HepG2 (cell line): Measurements from ENCODE around the gene KDM7A. TPM values are rescaled to one million over a fixed set of nuclear protein-coding genes. Genes with fewer than 3 reads are reported as not detected.

Experiments
- ATAC-seq: fragments of 200-7000 bp; cut with Tn5 transposase; 3 replicates; pipeline ENCODE4 v1.9.1; 2020; ENCODE audit warnings: mild to moderate bottlenecking, moderate library complexity
- BruUV-seq: library from RNA; stranded (reverse); fragments of 400-500 nt; replicated peaks from 2 replicates; lab custom pipeline; 2021; lab: Mats Ljungman, UMichigan
- CTCF ChIA-PET: fragments of 300-600 bp; formaldehyde crosslinking; extraction: SDS; loops from one replicate; lab custom pipeline; 2021; ENCODE audit warnings: low total read pairs, inconsistent platforms, low intra/inter-chr PET ratio; lab: Yijun Ruan, JAX
- POLR2A ChIA-PET: fragments of 350-600 bp; sonication (Branson Sonifier 250); formaldehyde crosslinking; loops from one replicate; lab custom pipeline; 2020; ENCODE audit warnings: antibody characterized with exemption, inconsistent platforms; lab: Yijun Ruan, JAX
- DNase-seq: peaks from one replicate; pipeline ENCODE4 v3.0.0-alpha.2; 2015; ENCODE audit warnings: low spot score
- FAIRE-seq: peaks from 3 replicates; lab custom pipeline; 2011; peaks lifted over from hg19 to GRCh38; lab: Jason Lieb, UNC
- H2AFZ ChIP-seq: one replicate; pipeline ENCODE4 v1.6.1; 2011; ENCODE audit warnings: low read length, inconsistent platforms
- H3K27ac ChIP-seq: fragments of 300-600 bp; 3 replicates; pipeline ENCODE4 v1.8.0; 2011; ENCODE audit warnings: mixed run types, mild to moderate bottlenecking, mixed read lengths, low read length, inconsistent platforms; ENCODE audit not compliant: insufficient read depth; ENCODE audit errors: extremely low read length
- H3K27me3 ChIP-seq, 2 experiments: fragments of 200-600 bp in 1 of 2; 2 replicates in 1 of 2; 3 replicates in 1 of 2; pipeline versions ENCODE4 v1.6.0 to v1.8.0; 2011; ENCODE audit warnings: low read length in 2 of 2, mild to moderate bottlenecking in 2 of 2, moderate library complexity in 2 of 2, inconsistent platforms in 1 of 2; ENCODE audit not compliant: insufficient read depth in 2 of 2, control insufficient read depth in 1 of 2
- H3K36me3 ChIP-seq, 2 experiments: fragments of 200-600 bp in 1 of 2; replicated peaks in 1 of 2; 2 replicates in 1 of 2; 3 replicates in 1 of 2; pipeline versions ENCODE4 v1.5.1 to v1.8.0; 2011; ENCODE audit warnings: low read length in 2 of 2, inconsistent platforms in 1 of 2; ENCODE audit not compliant: insufficient read depth in 2 of 2, control insufficient read depth in 1 of 2
- H3K4me1 ChIP-seq: 2 replicates; pipeline ENCODE4 v1.5.1; 2012; ENCODE audit warnings: low read length, inconsistent platforms; ENCODE audit not compliant: insufficient read depth
- H3K4me2 ChIP-seq: 2 replicates; pipeline ENCODE4 v1.6.0; 2011; ENCODE audit warnings: low read depth, low read length, inconsistent platforms
- H3K4me3 ChIP-seq, 3 experiments: fragments of 200-600 bp in 1 of 3; sonication (generic), shearing (Covaris generic) in 1 of 3; replicated peaks in 1 of 3; 2 replicates each; pipeline ENCODE4 v1.5.1; 2011 to 2016; ENCODE audit warnings: low read length in 3 of 3, inconsistent platforms in 2 of 3, low read depth in 2 of 3, mild to moderate bottlenecking in 2 of 3, control low read depth in 1 of 3, mixed read lengths in 1 of 3; ENCODE audit not compliant: insufficient read depth in 1 of 3
- H3K79me2 ChIP-seq: one replicate; pipeline ENCODE4 v1.6.1; 2011; ENCODE audit warnings: low read length, inconsistent platforms; ENCODE audit not compliant: insufficient read depth
- H3K9ac ChIP-seq: 2 replicates; pipeline ENCODE4 v1.6.0; 2011; ENCODE audit warnings: mild to moderate bottlenecking, low read depth, low read length, inconsistent platforms; ENCODE audit not compliant: insufficient read depth
- H3K9me3 ChIP-seq: 2 replicates; pipeline ENCODE4 v1.5.1; 2012; ENCODE audit warnings: mild to moderate bottlenecking, low read length
- H4K20me1 ChIP-seq: 2 replicates; pipeline ENCODE4 v1.6.0; 2011; ENCODE audit warnings: inconsistent platforms, mild to moderate bottlenecking, low read length, moderate library complexity; ENCODE audit not compliant: insufficient read depth
- ADNP ChIP-seq: sonication (generic); formaldehyde crosslinking; IDR thresholded peaks from 2 replicates; pipeline ENCODE4 v1.4.0; 2020; ENCODE audit warnings: missing genetic modification reagents
- JARID2 ChIP-seq: sonication (generic); formaldehyde crosslinking; IDR thresholded peaks from 2 replicates; pipeline ENCODE4 v1.8.1; 2023; ENCODE audit warnings: missing genetic modification reagents, inconsistent platforms; ENCODE audit not compliant: insufficient replicate concordance
- KDM2A ChIP-seq: sonication (generic); formaldehyde crosslinking; IDR thresholded peaks from 2 replicates; pipeline ENCODE4 v1.4.0; 2020; ENCODE audit warnings: low read depth, missing genetic modification reagents, borderline replicate concordance
- KLF16 ChIP-seq, 2 experiments: sonication (generic) in 1 of 2; formaldehyde crosslinking in 1 of 2; IDR thresholded peaks; 2 replicates each; pipeline versions ENCODE4 v1.6.1 to v1.8.0; 2016 to 2023; ENCODE audit warnings: missing genetic modification reagents in 2 of 2, missing compliant biosample characterization in 1 of 2
- NFYB ChIP-seq: sonication (generic); formaldehyde crosslinking; IDR thresholded peaks from 2 replicates; pipeline ENCODE4 v1.4.0; 2020; ENCODE audit warnings: missing genetic modification reagents
- RBM22 ChIP-seq: fragments of 200-400 bp; formaldehyde crosslinking; optimal IDR thresholded peaks from 2 replicates; pipeline ENCODE3; 2017; ENCODE audit warnings: mild to moderate bottlenecking, low read length, moderate library complexity
- SAFB2 ChIP-seq: sonication (generic); formaldehyde crosslinking; IDR thresholded peaks from 2 replicates; pipeline ENCODE4 v1.5.1; 2020; ENCODE audit warnings: missing genetic modification reagents, low read depth, mild to moderate bottlenecking, borderline replicate concordance
- SALL1 ChIP-seq: sonication (generic); formaldehyde crosslinking; IDR thresholded peaks from 2 replicates; pipeline ENCODE4 v1.8.0; 2022; ENCODE audit warnings: mild to moderate bottlenecking, missing genetic modification reagents
- SALL2 ChIP-seq: sonication (generic); formaldehyde crosslinking; IDR thresholded peaks from 2 replicates; pipeline ENCODE4 v1.8.1; 2023; ENCODE audit warnings: mild to moderate bottlenecking, missing genetic modification reagents, inconsistent platforms
- SMC3 ChIP-seq: IDR thresholded peaks from 2 replicates; pipeline ENCODE4 v1.6.1; 2011; ENCODE audit warnings: low read length, improper control_type of control experiment
- TARDBP ChIP-seq: sonication (generic); formaldehyde crosslinking; IDR thresholded peaks from 2 replicates; pipeline ENCODE4 v1.8.0; 2022; ENCODE audit warnings: mild to moderate bottlenecking, missing genetic modification reagents
- TCF12 ChIP-seq, 2 experiments: fragments of 450-650 bp in 1 of 2; sonication (generic) in 1 of 2; formaldehyde crosslinking in 1 of 2; IDR thresholded peaks; 2 replicates each; pipeline versions ENCODE4 v1.6.1 to v1.8.0; 2017 to 2022; ENCODE audit warnings: antibody characterized with exemption in 1 of 2, mild to moderate bottlenecking in 1 of 2, missing genetic modification reagents in 1 of 2, moderate library complexity in 1 of 2
- ZNF180 ChIP-seq: sonication (generic); formaldehyde crosslinking; IDR thresholded peaks from 2 replicates; pipeline ENCODE4 v1.4.0; 2020; ENCODE audit warnings: low read depth, missing genetic modification reagents, borderline replicate concordance
- ZNF256 ChIP-seq: sonication (generic); formaldehyde crosslinking; conservative IDR thresholded peaks from 2 replicates; pipeline ENCODE4 v1.4.0; 2020; ENCODE audit warnings: missing genetic modification reagents
- ZNF331 ChIP-seq: sonication (generic); formaldehyde crosslinking; IDR thresholded peaks from 2 replicates; pipeline ENCODE4 v1.4.0; 2020; ENCODE audit warnings: missing genetic modification reagents
- ZNF552 ChIP-seq: sonication (generic); formaldehyde crosslinking; IDR thresholded peaks from 2 replicates; pipeline ENCODE4 v1.9.0; 2022; ENCODE audit warnings: missing genetic modification reagents, mild to moderate bottlenecking, borderline replicate concordance
- ZNF792 ChIP-seq: IDR thresholded peaks from 2 replicates; pipeline ENCODE4 v1.6.1; 2016
- WGBS: methylation state at CpG from one replicate; pipeline ENCODE4 v1.1.6; 2017; ENCODE audit warnings: low lambda C conversion rate; 5-methylcytosine and 5-hydroxymethylcytosine counted together
- in situ Hi-C: cut with HindIII; loops from 2 replicates; pipeline ENCODE4 v1.10.0; 2017; ENCODE audit warnings: low pct_unique_long_range_greater_than_20kb; ENCODE audit not compliant: extremely low pct_ligation_motif_present
- intact Hi-C: fragments of 100-400 bp; cut with micrococcal nuclease; formaldehyde crosslinking; loops from one replicate; pipeline ENCODE4 v1.10.0; 2022; ENCODE audit not compliant: unreplicated experiment
- polyA plus RNA-seq, 8 experiments: library from polyadenylated mRNA; depleted of rRNA in 3 of 8; stranded (reverse) in 7 of 8; unstranded in 1 of 8; fragments of >200 nt; fragmentation: Illumina TruSeq in 4 of 8; extraction: Trizol in 4 of 8; gene quantifications; 2 replicates each; pipeline versions ENCODE4 v1.2.1 to v1.2.3, GENCODE V29; 2011 to 2016; ENCODE audit warnings: low read depth in 4 of 8, missing spikeins in 1 of 8, mixed read lengths in 1 of 8; ENCODE audit not compliant: insufficient read depth in 1 of 8
- total RNA-seq, 5 experiments: library from RNA; depleted of rRNA; stranded (reverse); fragments of >200 nt; fragmentation: Illumina TruSeq; extraction: Trizol; gene quantifications; 2 replicates each; pipeline ENCODE4 v1.2.3, GENCODE V29; 2016; ENCODE audit warnings: low read depth in 1 of 5
- TF ChIP-seq, protein P1 (sequence below): IDR thresholded peaks from 2 replicates; pipeline ENCODE4 v1.6.1; 2012; ENCODE audit warnings: low read depth, low read length, improper control_type of control experiment
- TF ChIP-seq, protein P2 (sequence below): IDR thresholded peaks from 2 replicates; pipeline ENCODE4 v1.6.1; 2016
- TF ChIP-seq, protein P3 (sequence below): IDR thresholded peaks from 2 replicates; pipeline ENCODE4 v1.6.1; 2016; ENCODE audit warnings: missing genetic modification reagents, missing compliant biosample characterization

The KDM7A gene
- total and polyA plus RNA-seq, 2 of the 13 experiments (the other 11 are each of a cell fraction or from before 2014, with no cell fraction given) = 10.8 to 16.8 TPM

DNA sequence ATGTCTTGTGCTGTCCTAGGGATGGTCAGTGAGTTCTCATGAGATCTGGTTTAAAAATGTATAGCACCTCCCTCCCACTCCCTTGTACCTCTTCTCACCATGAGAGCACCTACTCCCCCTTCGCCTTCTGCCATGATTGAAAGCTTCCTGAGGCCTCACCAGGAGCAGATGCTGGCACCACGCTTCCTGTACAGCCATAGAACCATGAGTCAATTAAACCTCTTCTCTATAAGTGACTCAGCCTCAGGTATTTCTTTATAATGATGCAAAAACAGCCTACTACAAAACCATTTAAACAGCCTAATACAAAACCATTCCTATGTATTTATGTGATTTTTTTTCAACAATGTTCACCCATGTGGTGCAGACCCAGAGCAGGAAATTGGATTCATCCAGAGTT, 32.0 kb downstream of the KDM7A start:
- WGBS = 100% methylated on average over 2 of the region's 2 CpGs
- no TSS peak for BruUV-seq
- no peak for ATAC-seq

DNA sequence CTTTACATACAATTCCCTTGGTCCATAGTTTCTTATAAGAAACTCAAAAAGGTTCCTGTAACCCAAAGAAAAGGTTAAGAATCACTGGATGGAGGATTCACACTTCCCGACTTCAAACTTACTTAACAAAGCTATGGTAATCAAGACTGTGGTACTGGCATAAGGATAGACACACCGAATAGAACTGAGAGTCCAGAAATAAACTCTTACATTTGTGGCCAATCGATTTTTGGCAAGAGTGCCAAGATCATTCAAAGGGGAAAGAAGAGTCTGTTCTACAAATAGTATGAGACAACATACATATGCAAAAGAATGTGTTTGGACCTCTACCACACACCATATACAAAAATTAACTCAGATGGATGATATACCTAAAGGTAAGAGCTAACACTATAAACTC, 32.8 kb downstream of the KDM7A start:
- Histone ChIP-seq H3K36me3 (peaks cover 0 to 17% of the 10 kb centered on the region in 2 experiments; a peak in 4 of 5 replicates), H3K9me3 (no peaks in the 10 kb centered on the region), H3K4me3 (no peak overlapping the region), H3K4me1 (peaks cover 14% of the 10 kb centered on the region; the same call in 1 of the 2 replicates), H3K4me2 (no peak overlapping the region), H3K27ac (no peak overlapping the region), H3K9ac (no peak overlapping the region), H2AFZ (no peak overlapping the region), H3K79me2 (peaks cover 98% of the 10 kb centered on the region), H4K20me1 (peaks cover 97% of the 10 kb centered on the region), H3K27me3 (no peaks in the 10 kb centered on the region)
- ATAC-seq (no peak), DNase-seq (no peak), FAIRE-seq (no peak)
- CTCF ChIA-PET = no interaction called here
- 84% methylated on average over 3 of the region's 3 CpGs for WGBS
- intact Hi-C loops = no loop called here
- BruUV-seq = no TSS peak
- in situ Hi-C loops = no loop called here
- POLR2A ChIA-PET = no interaction called here
- no peak for TF ChIP-seq ZNF792
- no peak for TF ChIP-seq SAFB2 (CRISPR knock-in tag)
- no peak for TF ChIP-seq TCF12 (IDR thresholded peaks at IDR 0.05)
- TF ChIP-seq TCF12 (CRISPR knock-in tag; IDR thresholded peaks at IDR 0.05) = no peak
- no peak for TF ChIP-seq SALL2 (CRISPR knock-in tag)
- no peak for TF ChIP-seq KLF16 (CRISPR knock-in tag; IDR thresholded peaks at IDR 0.05)
- no peak for TF ChIP-seq ZNF180 (CRISPR knock-in tag)
- no peak for TF ChIP-seq SMC3
- TF ChIP-seq KDM2A = no peak
- TF ChIP-seq, protein P1, sequence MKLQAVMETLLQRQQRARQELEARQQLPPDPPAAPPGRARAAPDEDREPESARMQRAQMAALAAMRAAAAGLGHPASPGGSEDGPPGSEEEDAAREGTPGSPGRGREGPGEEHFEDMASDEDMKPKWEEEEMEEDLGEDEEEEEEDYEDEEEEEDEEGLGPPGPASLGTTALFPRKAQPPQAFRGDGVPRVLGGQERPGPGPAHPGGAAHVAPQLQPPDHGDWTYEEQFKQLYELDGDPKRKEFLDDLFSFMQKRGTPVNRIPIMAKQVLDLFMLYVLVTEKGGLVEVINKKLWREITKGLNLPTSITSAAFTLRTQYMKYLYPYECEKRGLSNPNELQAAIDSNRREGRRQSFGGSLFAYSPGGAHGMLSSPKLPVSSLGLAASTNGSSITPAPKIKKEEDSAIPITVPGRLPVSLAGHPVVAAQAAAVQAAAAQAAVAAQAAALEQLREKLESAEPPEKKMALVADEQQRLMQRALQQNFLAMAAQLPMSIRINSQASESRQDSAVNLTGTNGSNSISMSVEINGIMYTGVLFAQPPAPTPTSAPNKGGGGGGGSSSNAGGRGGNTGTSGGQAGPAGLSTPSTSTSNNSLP = no peak
- no peak for TF ChIP-seq NFYB (CRISPR knock-in tag)
- TF ChIP-seq ZNF256 (CRISPR knock-in tag) = no peak

More for the DNA sequence above, 32.0 kb downstream of the KDM7A start:
- H3K9ac ChIP-seq = no peak overlapping the region
- H3K27me3 ChIP-seq = no peaks in the 10 kb centered on the region
- H2AFZ ChIP-seq = no peak overlapping the region
- peaks cover 0 to 16% of the 10 kb centered on the region in 2 experiments; a peak in 4 of 5 replicates for H3K36me3 ChIP-seq
- intact Hi-C loops (no loop called here), in situ Hi-C loops (no loop called here)
- DNase-seq (no peak), FAIRE-seq (no peak)
- H4K20me1 ChIP-seq = peaks cover 97% of the 10 kb centered on the region
- ChIA-PET CTCF (no interaction called here), POLR2A (no interaction called here)
- H3K27ac ChIP-seq = no peak overlapping the region
- no peak overlapping the region for H3K4me2 ChIP-seq
- peaks cover 14% of the 10 kb centered on the region; the same call in 1 of the 2 replicates for H3K4me1 ChIP-seq
- H3K79me2 ChIP-seq = peaks cover 98% of the 10 kb centered on the region
- TF ChIP-seq, protein P2, sequence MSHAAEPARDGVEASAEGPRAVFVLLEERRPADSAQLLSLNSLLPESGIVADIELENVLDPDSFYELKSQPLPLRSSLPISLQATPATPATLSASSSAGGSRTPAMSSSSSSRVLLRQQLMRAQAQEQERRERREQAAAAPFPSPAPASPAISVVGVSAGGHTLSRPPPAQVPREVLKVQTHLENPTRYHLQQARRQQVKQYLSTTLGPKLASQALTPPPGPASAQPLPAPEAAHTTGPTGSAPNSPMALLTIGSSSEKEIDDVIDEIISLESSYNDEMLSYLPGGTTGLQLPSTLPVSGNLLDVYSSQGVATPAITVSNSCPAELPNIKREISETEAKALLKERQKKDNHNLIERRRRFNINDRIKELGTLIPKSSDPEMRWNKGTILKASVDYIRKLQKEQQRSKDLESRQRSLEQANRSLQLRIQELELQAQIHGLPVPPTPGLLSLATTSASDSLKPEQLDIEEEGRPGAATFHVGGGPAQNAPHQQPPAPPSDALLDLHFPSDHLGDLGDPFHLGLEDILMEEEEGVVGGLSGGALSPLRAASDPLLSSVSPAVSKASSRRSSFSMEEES (CRISPR knock-in tag) = no peak
- TF ChIP-seq SALL1 (CRISPR knock-in tag) = no peak
- no peak for TF ChIP-seq TARDBP (CRISPR knock-in tag)
- TF ChIP-seq ADNP (CRISPR knock-in tag) = no peak
- no peak for TF ChIP-seq ZNF331 (CRISPR knock-in tag)
- peak; percentile 9 for TF ChIP-seq RBM22
- no peak for TF ChIP-seq JARID2 (CRISPR knock-in tag)
- TF ChIP-seq, protein P3, sequence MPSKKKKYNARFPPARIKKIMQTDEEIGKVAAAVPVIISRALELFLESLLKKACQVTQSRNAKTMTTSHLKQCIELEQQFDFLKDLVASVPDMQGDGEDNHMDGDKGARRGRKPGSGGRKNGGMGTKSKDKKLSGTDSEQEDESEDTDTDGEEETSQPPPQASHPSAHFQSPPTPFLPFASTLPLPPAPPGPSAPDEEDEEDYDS (CRISPR knock-in tag) = no peak
- TF ChIP-seq ZNF552 (CRISPR knock-in tag) = no peak
- no peaks in the 10 kb centered on the region for H3K9me3 ChIP-seq
- no peak overlapping the region for H3K4me3 ChIP-seq
